Spinal cord (tissue), 10 donors: ENCODE results near the gene POPDC3. TPM values are rescaled to one million over a fixed set of nuclear protein-coding genes. Genes with fewer than 3 reads are reported as not detected.

Source experiments
- DNase-seq, 6 donors: peaks; one replicate each; pipeline versions ENCODE4 v3.0.0 to v3.0.0-alpha.2; 2013 to 2015; ENCODE audit warnings: low spot score in 6 of 6, low read depth in 4 of 6
- H3K27ac ChIP-seq: one replicate; pipeline ENCODE4 v1.5.1; 2013; ENCODE audit warnings: low read depth, low read length, control low read depth
- H3K27me3 ChIP-seq: one replicate; pipeline ENCODE4 v1.6.1; 2013; ENCODE audit warnings: low read length; ENCODE audit not compliant: control insufficient read depth, insufficient read depth
- H3K36me3 ChIP-seq: one replicate; pipeline ENCODE4 v1.6.1; 2013; ENCODE audit warnings: low read length; ENCODE audit not compliant: control insufficient read depth, insufficient read depth
- H3K4me1 ChIP-seq: one replicate; pipeline ENCODE4 v1.6.1; 2013; ENCODE audit warnings: low read length; ENCODE audit not compliant: control insufficient read depth, insufficient read depth
- H3K4me3 ChIP-seq: one replicate; pipeline ENCODE4 v1.5.1; 2013; ENCODE audit warnings: low read depth, low read length, control low read depth
- H3K9me3 ChIP-seq: one replicate; pipeline ENCODE4 v1.6.1; 2013; ENCODE audit warnings: low read length; ENCODE audit not compliant: control insufficient read depth, insufficient read depth
- WGBS: methylation state at CpG from one replicate; pipeline ENCODE4 v1.1.5; 2013; ENCODE audit warnings: missing lambda C conversion rate; ENCODE audit not compliant: insufficient coverage; 5-methylcytosine and 5-hydroxymethylcytosine counted together
- polyA plus RNA-seq, 2 donors: library from polyadenylated mRNA; unstranded; fragments of 120-200 nt; gene quantifications; one replicate each; pipeline ENCODE4 v1.2.1, GENCODE V29; 2013; ENCODE audit not compliant: insufficient read length in 2 of 2
- total RNA-seq, 2 donors: library from RNA; depleted of rRNA in 1 of 2; stranded (reverse); fragments of 120-200 nt in 1 of 2; fragments of >200 nt in 1 of 2; gene quantifications; one replicate each; pipeline versions ENCODE4 v1.2.3 to v1.2.4, GENCODE V29; 2013 to 2014
- donor health status: healthy.

The POPDC3 gene
- total and polyA plus RNA-seq, 4 donors: 1.8 to 9.0 (median 5.3) TPM

- Histone ChIP-seq H3K27me3 (no peaks in the 10 kb centered on the region), H3K36me3 (no peaks in the 10 kb centered on the region), H3K4me1 (no peaks in the 10 kb centered on the region), H3K27ac (no peak overlapping the region), H3K4me3 (no peak overlapping the region), H3K9me3 (no peaks in the 10 kb centered on the region)
- no peak for DNase-seq
These were observed 33.5 kb upstream of the POPDC3 start for GRCh38 chr6:105213272-105213671.

- no CpG with 5 or more reads among the region's 1 CpG for whole genome bisulfite sequencing
- H3K27me3 ChIP-seq: no peaks in the 10 kb centered on the region
- no peaks in the 10 kb centered on the region for H3K9me3 ChIP-seq
- H3K36me3 ChIP-seq: no peaks in the 10 kb centered on the region
- no peaks in the 10 kb centered on the region for H3K4me1 ChIP-seq
- no peak for DNase-seq
- no peak overlapping the region for H3K27ac ChIP-seq
- H3K4me3 ChIP-seq: no peak overlapping the region
These were observed 32.8 kb upstream of the POPDC3 start for GRCh38 chr6:105212587-105212986.

GRCh38 chr6:105211831-105212230, 32.0 kb upstream of the POPDC3 start:
- Histone ChIP-seq H3K36me3 (no peaks in the 10 kb centered on the region), H3K9me3 (no peaks in the 10 kb centered on the region), H3K27me3 (no peaks in the 10 kb centered on the region), H3K27ac (no peak overlapping the region), H3K4me1 (no peaks in the 10 kb centered on the region), H3K4me3 (no peak overlapping the region)
- DNase-seq: no peak
- WGBS: no CpG with 5 or more reads among the region's 3 CpGs

- no peaks in the 10 kb centered on the region for H3K36me3 ChIP-seq
- no CpG with 5 or more reads among the region's 1 CpG for WGBS
- H3K4me3 ChIP-seq: no peak overlapping the region
- no peak overlapping the region for H3K27ac ChIP-seq
- H3K27me3 ChIP-seq: no peaks in the 10 kb centered on the region
- DNase-seq: no peak
- no peaks in the 10 kb centered on the region for H3K4me1 ChIP-seq
- no peaks in the 10 kb centered on the region for H3K9me3 ChIP-seq
These were observed 31.2 kb upstream of the POPDC3 start for GRCh38 chr6:105210932-105211531.

- Histone ChIP-seq H3K4me3 (no peak overlapping the region), H3K27me3 (no peaks in the 10 kb centered on the region), H3K4me1 (no peaks in the 10 kb centered on the region), H3K9me3 (no peaks in the 10 kb centered on the region), H3K36me3 (no peaks in the 10 kb centered on the region), H3K27ac (no peak overlapping the region)
- peak in 1 of 6 donors; percentile 54 for DNase-seq
- 92% methylated on average over 2 of the region's 5 CpGs for WGBS
These were observed 30.3 kb upstream of the POPDC3 start for GRCh38 chr6:105209950-105210706.

GRCh38 chr6:105207524-105208269, 27.9 kb upstream of the POPDC3 start:
- Histone ChIP-seq H3K4me1 (no peaks in the 10 kb centered on the region), H3K27ac (no peak overlapping the region), H3K36me3 (no peaks in the 10 kb centered on the region), H3K4me3 (no peak overlapping the region), H3K9me3 (no peaks in the 10 kb centered on the region), H3K27me3 (no peaks in the 10 kb centered on the region)
- DNase-seq: no peak
- no CpG with 5 or more reads among the region's 6 CpGs for WGBS

- H3K36me3 ChIP-seq: no peaks in the 10 kb centered on the region
- no peaks in the 10 kb centered on the region for H3K9me3 ChIP-seq
- no CpG with 5 or more reads among the region's 4 CpGs for WGBS
- H3K27me3 ChIP-seq: no peaks in the 10 kb centered on the region
- no peak for DNase-seq
- no peak overlapping the region for H3K4me3 ChIP-seq
- no peak overlapping the region for H3K27ac ChIP-seq
- no peaks in the 10 kb centered on the region for H3K4me1 ChIP-seq
These were observed 25.0 kb upstream of the POPDC3 start for GRCh38 chr6:105204768-105205167.

GRCh38 chr6:105204331-105204730, 24.5 kb upstream of the POPDC3 start:
- peak in 1 of 6 donors; percentile 20 for DNase-seq
- Histone ChIP-seq H3K4me3 (no peak overlapping the region), H3K27me3 (no peaks in the 10 kb centered on the region), H3K27ac (no peak overlapping the region), H3K4me1 (no peaks in the 10 kb centered on the region), H3K36me3 (no peaks in the 10 kb centered on the region), H3K9me3 (no peaks in the 10 kb centered on the region)
- WGBS: 100% methylated on average over 1 of the region's 1 CpG

GRCh38 chr6:105202486-105202885, 22.7 kb upstream of the POPDC3 start:
- no peaks in the 10 kb centered on the region for H3K4me1 ChIP-seq
- H3K27me3 ChIP-seq: no peaks in the 10 kb centered on the region
- H3K4me3 ChIP-seq: no peak overlapping the region
- H3K27ac ChIP-seq: no peak overlapping the region
- no peaks in the 10 kb centered on the region for H3K36me3 ChIP-seq
- DNase-seq: no peak
- WGBS: no CpG with 5 or more reads among the region's 4 CpGs
- peaks cover 1% of the 10 kb centered on the region for H3K9me3 ChIP-seq
